WTC11 (cell line): ENCODE results near the gene FAS. TPM values are rescaled to one million over a fixed set of nuclear protein-coding genes. Genes with fewer than 3 reads are reported as not detected.

Experiments
- ATAC-seq: fragments of 200-7000 bp; cut with Tn5 transposase; 2 replicates; pipeline ENCODE4 v1.10.0; 2021; ENCODE audit warnings: mild to moderate bottlenecking, moderate library complexity
- CTCF ChIA-PET: fragments of 300-600 bp; sonication (Branson Sonifier 250); formaldehyde crosslinking; loops from one replicate; lab custom pipeline; 2021; ENCODE audit warnings: antibody characterized with exemption; lab: Charles Lee
- POLR2A ChIA-PET: fragments of 350-600 bp; sonication (Branson Sonifier 250); formaldehyde crosslinking; loops from one replicate; lab custom pipeline; 2021; ENCODE audit warnings: antibody characterized with exemption; lab: Charles Lee
- DNase-seq: peaks from one replicate; pipeline ENCODE4 v3.0.0; 2021; ENCODE audit warnings: low spot score
- H3K27ac Mint-ChIP-seq: 2 replicates; pipeline ENCODE4 v1.8.0; 2021; ENCODE audit warnings: mixed read lengths
- H3K27me3 Mint-ChIP-seq: 2 replicates; pipeline ENCODE4 v1.8.0; 2021; ENCODE audit warnings: low read depth, mild to moderate bottlenecking, moderate library complexity, mixed read lengths
- H3K36me3 Mint-ChIP-seq: 2 replicates; pipeline ENCODE4 v1.8.0; 2021; ENCODE audit warnings: mixed read lengths
- H3K4me1 Mint-ChIP-seq: 2 replicates; pipeline ENCODE4 v1.8.0; 2022; ENCODE audit warnings: mixed read lengths
- H3K4me3 Mint-ChIP-seq: 2 replicates; pipeline ENCODE4 v1.8.0; 2021; ENCODE audit warnings: mild to moderate bottlenecking, moderate library complexity, mixed read lengths
- H3K9me3 Mint-ChIP-seq: 2 replicates; pipeline ENCODE4 v1.8.0; 2021; ENCODE audit warnings: mixed read lengths
- ELF4 ChIP-seq: sonication (generic); formaldehyde crosslinking; IDR thresholded peaks from 2 replicates; pipeline ENCODE4 v1.8.1; 2022; ENCODE audit warnings: low read depth, mild to moderate bottlenecking, moderate library complexity, missing genetic modification reagents
- ETV6 ChIP-seq: sonication (generic); formaldehyde crosslinking; IDR thresholded peaks from 2 replicates; pipeline ENCODE4 v1.8.1; 2022; ENCODE audit warnings: mild to moderate bottlenecking, missing genetic modification reagents
- FOXJ3 ChIP-seq: sonication (generic); formaldehyde crosslinking; IDR thresholded peaks from 2 replicates; pipeline ENCODE4 v1.9.0; 2021; ENCODE audit warnings: missing genetic modification reagents, mild to moderate bottlenecking, borderline replicate concordance
- FOXK1 ChIP-seq: sonication (generic); formaldehyde crosslinking; IDR thresholded peaks from 2 replicates; pipeline ENCODE4 v1.8.0; 2022; ENCODE audit warnings: mild to moderate bottlenecking, moderate library complexity, missing genetic modification reagents
- HMGA2 ChIP-seq: fragments of 250-450 bp; sonication (Bioruptor Pico); IDR thresholded peaks from 2 replicates; pipeline ENCODE4 v1.4.0; 2021; ENCODE audit warnings: mild to moderate bottlenecking, moderate library complexity
- IRF2 ChIP-seq: sonication (generic); formaldehyde crosslinking; IDR thresholded peaks from 2 replicates; pipeline ENCODE4 v1.8.0; 2022; ENCODE audit warnings: low read depth, missing genetic modification reagents, borderline replicate concordance
- JUN ChIP-seq: sonication (generic); formaldehyde crosslinking; IDR thresholded peaks from 2 replicates; pipeline ENCODE4 v1.8.0; 2023; ENCODE audit warnings: mild to moderate bottlenecking, missing genetic modification reagents
- MYBL2 ChIP-seq: sonication (generic); formaldehyde crosslinking; IDR thresholded peaks from 2 replicates; pipeline ENCODE4 v1.8.1; 2023; ENCODE audit warnings: mild to moderate bottlenecking, moderate library complexity, missing genetic modification reagents
- NR3C1 ChIP-seq: sonication (generic); formaldehyde crosslinking; conservative IDR thresholded peaks from 2 replicates; pipeline ENCODE4 v1.8.1; 2023; ENCODE audit warnings: low read depth, mild to moderate bottlenecking, missing genetic modification reagents
- SMAD4 ChIP-seq: sonication (generic); formaldehyde crosslinking; IDR thresholded peaks from 2 replicates; pipeline ENCODE4 v1.8.0; 2022; ENCODE audit warnings: mild to moderate bottlenecking, missing genetic modification reagents
- SP1 ChIP-seq: sonication (generic); formaldehyde crosslinking; conservative IDR thresholded peaks from 2 replicates; pipeline ENCODE4 v1.8.1; 2022; ENCODE audit warnings: missing genetic modification reagents
- TCF7 ChIP-seq: sonication (generic); formaldehyde crosslinking; IDR thresholded peaks from 2 replicates; pipeline ENCODE4 v1.8.0; 2022; ENCODE audit warnings: mild to moderate bottlenecking, low read depth, missing genetic modification reagents, moderate library complexity
- TP53 ChIP-seq: sonication (generic); formaldehyde crosslinking; IDR thresholded peaks from 2 replicates; pipeline ENCODE4 v1.8.1; 2023; ENCODE audit warnings: mild to moderate bottlenecking, missing genetic modification reagents
- ZNF219 ChIP-seq: sonication (generic); formaldehyde crosslinking; IDR thresholded peaks from 2 replicates; pipeline ENCODE4 v1.8.0; 2023; ENCODE audit warnings: missing genetic modification reagents, mild to moderate bottlenecking, borderline replicate concordance
- ZNF416 ChIP-seq: fragments of 250-450 bp; sonication (Bioruptor Pico); IDR thresholded peaks from 2 replicates; pipeline ENCODE4 v1.9.0; 2021; ENCODE audit warnings: mild to moderate bottlenecking, inconsistent platforms
- total RNA-seq: library from RNA; stranded (reverse); gene quantifications from 3 replicates; pipeline ENCODE4 v1.2.3, GENCODE V29; 2021
- TF ChIP-seq, protein P1 (sequence below): fragments of 250-450 bp; sonication (Bioruptor Pico); conservative IDR thresholded peaks from 2 replicates; pipeline ENCODE4 v1.9.0; 2021; ENCODE audit warnings: mild to moderate bottlenecking
- TF ChIP-seq, protein P2 (sequence below): fragments of 250-450 bp; sonication (Bioruptor Pico); IDR thresholded peaks from 2 replicates; pipeline ENCODE4 v1.9.0; 2021; ENCODE audit warnings: mild to moderate bottlenecking
- TF ChIP-seq, protein P3 (sequence below): sonication (generic); formaldehyde crosslinking; IDR thresholded peaks from 2 replicates; pipeline ENCODE4 v1.8.1; 2022; ENCODE audit warnings: low read depth, mild to moderate bottlenecking, moderate library complexity, missing genetic modification reagents, borderline replicate concordance
- TF ChIP-seq, protein P4 (sequence below): sonication (generic); formaldehyde crosslinking; IDR thresholded peaks from 2 replicates; pipeline ENCODE4 v1.8.0; 2022; ENCODE audit warnings: mild to moderate bottlenecking, missing genetic modification reagents
- TF ChIP-seq, protein P5 (sequence below): sonication (generic); formaldehyde crosslinking; IDR thresholded peaks from 2 replicates; pipeline ENCODE4 v1.8.1; 2022; ENCODE audit warnings: low read depth, missing genetic modification reagents, borderline replicate concordance
- TF ChIP-seq, protein P6 (sequence below): sonication (generic); formaldehyde crosslinking; IDR thresholded peaks from 2 replicates; pipeline ENCODE4 v1.8.1; 2023; ENCODE audit warnings: mild to moderate bottlenecking, missing genetic modification reagents, moderate library complexity
- TF ChIP-seq, protein P7 (sequence below): sonication (generic); formaldehyde crosslinking; IDR thresholded peaks from 2 replicates; pipeline ENCODE4 v1.8.0; 2022; ENCODE audit warnings: mild to moderate bottlenecking, missing genetic modification reagents
- TF ChIP-seq, protein P8 (sequence below): fragments of 250-450 bp; sonication (Bioruptor Pico); IDR thresholded peaks from 2 replicates; pipeline ENCODE4 v1.9.0; 2021; ENCODE audit warnings: moderate library complexity, mild to moderate bottlenecking, inconsistent platforms, borderline replicate concordance

Gene FAS
- total RNA-seq, 1 experiment from 2014 or later = 4.1 TPM

DNA sequence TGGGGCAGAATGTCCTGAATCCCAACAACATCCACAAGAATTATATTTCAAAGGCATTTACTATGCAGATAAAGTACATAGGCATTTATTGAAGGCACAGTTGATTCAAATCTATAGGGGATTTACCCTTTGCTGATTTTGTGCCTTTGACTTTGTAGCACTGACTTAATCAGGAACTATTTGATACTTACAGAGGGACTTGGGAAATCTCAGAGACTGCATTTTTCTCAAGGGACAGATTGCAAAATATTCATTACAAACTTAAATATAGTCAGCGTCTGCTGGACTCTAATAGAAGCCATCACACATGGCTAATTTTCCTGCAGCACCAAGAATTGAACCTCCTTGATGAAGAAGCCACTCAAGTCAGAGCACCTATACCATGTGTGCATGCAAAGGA is 44.9 kb downstream of the FAS start (continued):
- TF ChIP-seq, protein P1, sequence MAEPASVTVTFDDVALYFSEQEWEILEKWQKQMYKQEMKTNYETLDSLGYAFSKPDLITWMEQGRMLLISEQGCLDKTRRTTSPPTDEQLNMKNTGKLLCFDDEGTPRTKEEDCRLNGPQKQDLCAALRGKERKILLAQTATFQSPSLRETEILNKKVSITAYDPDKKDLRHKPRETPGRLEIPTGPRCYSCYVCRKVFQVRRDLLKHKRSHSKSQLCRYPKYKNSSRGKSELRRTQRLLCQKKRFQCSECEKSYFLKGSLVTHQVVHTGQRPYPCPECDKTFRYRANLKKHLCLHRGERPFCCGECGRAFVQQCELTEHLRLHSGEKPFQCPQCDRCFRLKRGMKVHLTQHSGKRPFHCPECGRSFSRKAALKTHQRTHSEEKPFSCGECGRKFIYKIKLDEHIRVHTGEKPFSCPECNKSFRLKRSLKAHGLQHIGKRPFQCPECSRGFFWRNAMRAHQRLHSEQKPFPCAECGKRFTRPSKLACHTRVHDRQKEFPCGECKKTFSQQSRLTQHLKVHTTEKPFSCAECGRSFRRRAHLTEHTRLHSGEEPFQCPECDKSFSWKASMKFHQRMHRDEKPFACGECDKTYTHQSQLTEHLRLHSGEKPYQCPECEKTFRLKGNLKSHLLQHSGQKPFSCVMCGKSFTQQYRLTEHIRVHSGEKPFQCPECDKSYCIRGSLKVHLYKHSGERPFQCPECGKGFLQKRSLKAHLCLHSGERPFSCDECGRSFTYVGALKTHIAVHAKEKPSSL = no peak

DNA sequence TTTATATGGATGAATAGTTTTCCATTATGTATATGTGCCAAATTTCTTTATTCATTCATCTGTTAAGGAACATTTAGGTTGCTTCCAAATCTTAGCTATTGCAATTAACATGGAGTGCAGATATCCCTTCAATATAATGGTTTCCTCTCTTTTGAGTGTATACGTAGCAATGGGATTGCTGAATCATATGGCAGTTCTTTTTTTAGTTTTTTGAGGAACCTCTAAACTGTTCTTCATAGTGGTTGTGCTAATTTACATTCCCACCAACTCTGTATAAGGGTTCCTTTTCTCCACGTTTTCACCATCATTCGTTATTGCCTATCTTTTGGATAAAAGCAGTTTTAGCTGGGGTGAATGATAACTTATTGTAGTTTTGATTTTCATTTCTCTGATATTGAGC is 46.5 kb downstream of the FAS start:
- no peaks in the 10 kb centered on the region for H3K36me3 Mint-ChIP-seq
- H3K27me3 Mint-ChIP-seq = no peaks in the 10 kb centered on the region
- CTCF ChIA-PET = no interaction called here
- no peak for TF ChIP-seq TCF7 (CRISPR knock-in tag)
- TF ChIP-seq, protein P2, sequence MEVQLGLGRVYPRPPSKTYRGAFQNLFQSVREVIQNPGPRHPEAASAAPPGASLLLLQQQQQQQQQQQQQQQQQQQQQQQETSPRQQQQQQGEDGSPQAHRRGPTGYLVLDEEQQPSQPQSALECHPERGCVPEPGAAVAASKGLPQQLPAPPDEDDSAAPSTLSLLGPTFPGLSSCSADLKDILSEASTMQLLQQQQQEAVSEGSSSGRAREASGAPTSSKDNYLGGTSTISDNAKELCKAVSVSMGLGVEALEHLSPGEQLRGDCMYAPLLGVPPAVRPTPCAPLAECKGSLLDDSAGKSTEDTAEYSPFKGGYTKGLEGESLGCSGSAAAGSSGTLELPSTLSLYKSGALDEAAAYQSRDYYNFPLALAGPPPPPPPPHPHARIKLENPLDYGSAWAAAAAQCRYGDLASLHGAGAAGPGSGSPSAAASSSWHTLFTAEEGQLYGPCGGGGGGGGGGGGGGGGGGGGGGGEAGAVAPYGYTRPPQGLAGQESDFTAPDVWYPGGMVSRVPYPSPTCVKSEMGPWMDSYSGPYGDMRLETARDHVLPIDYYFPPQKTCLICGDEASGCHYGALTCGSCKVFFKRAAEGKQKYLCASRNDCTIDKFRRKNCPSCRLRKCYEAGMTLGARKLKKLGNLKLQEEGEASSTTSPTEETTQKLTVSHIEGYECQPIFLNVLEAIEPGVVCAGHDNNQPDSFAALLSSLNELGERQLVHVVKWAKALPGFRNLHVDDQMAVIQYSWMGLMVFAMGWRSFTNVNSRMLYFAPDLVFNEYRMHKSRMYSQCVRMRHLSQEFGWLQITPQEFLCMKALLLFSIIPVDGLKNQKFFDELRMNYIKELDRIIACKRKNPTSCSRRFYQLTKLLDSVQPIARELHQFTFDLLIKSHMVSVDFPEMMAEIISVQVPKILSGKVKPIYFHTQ = no peak
- TF ChIP-seq, protein P3, sequence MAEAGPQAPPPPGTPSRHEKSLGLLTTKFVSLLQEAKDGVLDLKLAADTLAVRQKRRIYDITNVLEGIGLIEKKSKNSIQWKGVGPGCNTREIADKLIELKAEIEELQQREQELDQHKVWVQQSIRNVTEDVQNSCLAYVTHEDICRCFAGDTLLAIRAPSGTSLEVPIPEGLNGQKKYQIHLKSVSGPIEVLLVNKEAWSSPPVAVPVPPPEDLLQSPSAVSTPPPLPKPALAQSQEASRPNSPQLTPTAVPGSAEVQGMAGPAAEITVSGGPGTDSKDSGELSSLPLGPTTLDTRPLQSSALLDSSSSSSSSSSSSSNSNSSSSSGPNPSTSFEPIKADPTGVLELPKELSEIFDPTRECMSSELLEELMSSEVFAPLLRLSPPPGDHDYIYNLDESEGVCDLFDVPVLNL (CRISPR knock-in tag) = no peak
- no peak for TF ChIP-seq ZNF416 (CRISPR knock-in tag)
- TF ChIP-seq SMAD4 (CRISPR knock-in tag) = no peak
- TF ChIP-seq NR3C1 (CRISPR knock-in tag) = no peak
- TF ChIP-seq FOXJ3 = no peak
- no peak for TF ChIP-seq TP53 (CRISPR knock-in tag)
- no peak for TF ChIP-seq FOXK1 (CRISPR knock-in tag)
- TF ChIP-seq IRF2 (CRISPR knock-in tag) = no peak
- no peak for TF ChIP-seq HMGA2 (CRISPR knock-in tag)
- TF ChIP-seq MYBL2 (CRISPR knock-in tag) = no peak
- no peak for TF ChIP-seq JUN (CRISPR knock-in tag)
- ATAC-seq (no peak), DNase-seq (no peak)
- POLR2A ChIA-PET = no interaction called here
- H3K4me1 Mint-ChIP-seq = peaks cover 11% of the 10 kb centered on the region
- H3K4me3 Mint-ChIP-seq = no peak overlapping the region
- no peak overlapping the region for H3K27ac Mint-ChIP-seq
- no peaks in the 10 kb centered on the region for H3K9me3 Mint-ChIP-seq

DNA sequence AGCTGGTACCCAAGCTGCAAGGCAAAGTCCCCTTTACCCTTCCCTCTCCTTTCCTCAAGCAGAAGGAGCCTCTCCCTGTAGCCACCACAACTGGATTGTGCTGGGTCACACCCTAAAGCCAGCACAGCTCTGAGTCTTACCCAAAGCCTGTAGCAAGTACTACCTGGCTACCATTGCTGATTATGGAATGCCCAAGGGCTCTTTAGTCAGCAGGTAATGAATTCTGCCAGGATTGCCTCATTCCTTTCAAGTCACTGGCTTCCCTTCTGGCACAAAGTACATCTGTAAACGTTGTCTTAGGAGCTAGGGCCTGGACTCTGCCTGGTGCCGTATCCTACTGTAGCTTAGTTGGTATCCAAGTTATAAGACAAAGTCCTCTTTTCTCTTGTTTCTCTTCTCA is 52.0 kb downstream of the FAS start:
- no peak overlapping the region for H3K27ac Mint-ChIP-seq
- no peak overlapping the region for H3K4me3 Mint-ChIP-seq
- ChIA-PET CTCF (no interaction called here), POLR2A (no interaction called here)
- no peaks in the 10 kb centered on the region for H3K9me3 Mint-ChIP-seq
- H3K27me3 Mint-ChIP-seq = no peaks in the 10 kb centered on the region
- no peak for ATAC-seq
- peaks cover 20% of the 10 kb centered on the region for H3K4me1 Mint-ChIP-seq
- no peak for DNase-seq
- no peaks in the 10 kb centered on the region for H3K36me3 Mint-ChIP-seq
- TF ChIP-seq ZNF219 (CRISPR knock-in tag) = no peak
- TF ChIP-seq, protein P4, sequence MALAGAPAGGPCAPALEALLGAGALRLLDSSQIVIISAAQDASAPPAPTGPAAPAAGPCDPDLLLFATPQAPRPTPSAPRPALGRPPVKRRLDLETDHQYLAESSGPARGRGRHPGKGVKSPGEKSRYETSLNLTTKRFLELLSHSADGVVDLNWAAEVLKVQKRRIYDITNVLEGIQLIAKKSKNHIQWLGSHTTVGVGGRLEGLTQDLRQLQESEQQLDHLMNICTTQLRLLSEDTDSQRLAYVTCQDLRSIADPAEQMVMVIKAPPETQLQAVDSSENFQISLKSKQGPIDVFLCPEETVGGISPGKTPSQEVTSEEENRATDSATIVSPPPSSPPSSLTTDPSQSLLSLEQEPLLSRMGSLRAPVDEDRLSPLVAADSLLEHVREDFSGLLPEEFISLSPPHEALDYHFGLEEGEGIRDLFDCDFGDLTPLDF (CRISPR knock-in tag) = no peak
- TF ChIP-seq SP1 = no peak
- TF ChIP-seq ELF4 (CRISPR knock-in tag) = no peak
- TF ChIP-seq, protein P5, sequence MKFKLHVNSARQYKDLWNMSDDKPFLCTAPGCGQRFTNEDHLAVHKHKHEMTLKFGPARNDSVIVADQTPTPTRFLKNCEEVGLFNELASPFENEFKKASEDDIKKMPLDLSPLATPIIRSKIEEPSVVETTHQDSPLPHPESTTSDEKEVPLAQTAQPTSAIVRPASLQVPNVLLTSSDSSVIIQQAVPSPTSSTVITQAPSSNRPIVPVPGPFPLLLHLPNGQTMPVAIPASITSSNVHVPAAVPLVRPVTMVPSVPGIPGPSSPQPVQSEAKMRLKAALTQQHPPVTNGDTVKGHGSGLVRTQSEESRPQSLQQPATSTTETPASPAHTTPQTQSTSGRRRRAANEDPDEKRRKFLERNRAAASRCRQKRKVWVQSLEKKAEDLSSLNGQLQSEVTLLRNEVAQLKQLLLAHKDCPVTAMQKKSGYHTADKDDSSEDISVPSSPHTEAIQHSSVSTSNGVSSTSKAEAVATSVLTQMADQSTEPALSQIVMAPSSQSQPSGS (CRISPR knock-in tag) = no peak
- TF ChIP-seq, protein P6, sequence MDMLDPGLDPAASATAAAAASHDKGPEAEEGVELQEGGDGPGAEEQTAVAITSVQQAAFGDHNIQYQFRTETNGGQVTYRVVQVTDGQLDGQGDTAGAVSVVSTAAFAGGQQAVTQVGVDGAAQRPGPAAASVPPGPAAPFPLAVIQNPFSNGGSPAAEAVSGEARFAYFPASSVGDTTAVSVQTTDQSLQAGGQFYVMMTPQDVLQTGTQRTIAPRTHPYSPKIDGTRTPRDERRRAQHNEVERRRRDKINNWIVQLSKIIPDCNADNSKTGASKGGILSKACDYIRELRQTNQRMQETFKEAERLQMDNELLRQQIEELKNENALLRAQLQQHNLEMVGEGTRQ (CRISPR knock-in tag) = no peak
- TF ChIP-seq, protein P7, sequence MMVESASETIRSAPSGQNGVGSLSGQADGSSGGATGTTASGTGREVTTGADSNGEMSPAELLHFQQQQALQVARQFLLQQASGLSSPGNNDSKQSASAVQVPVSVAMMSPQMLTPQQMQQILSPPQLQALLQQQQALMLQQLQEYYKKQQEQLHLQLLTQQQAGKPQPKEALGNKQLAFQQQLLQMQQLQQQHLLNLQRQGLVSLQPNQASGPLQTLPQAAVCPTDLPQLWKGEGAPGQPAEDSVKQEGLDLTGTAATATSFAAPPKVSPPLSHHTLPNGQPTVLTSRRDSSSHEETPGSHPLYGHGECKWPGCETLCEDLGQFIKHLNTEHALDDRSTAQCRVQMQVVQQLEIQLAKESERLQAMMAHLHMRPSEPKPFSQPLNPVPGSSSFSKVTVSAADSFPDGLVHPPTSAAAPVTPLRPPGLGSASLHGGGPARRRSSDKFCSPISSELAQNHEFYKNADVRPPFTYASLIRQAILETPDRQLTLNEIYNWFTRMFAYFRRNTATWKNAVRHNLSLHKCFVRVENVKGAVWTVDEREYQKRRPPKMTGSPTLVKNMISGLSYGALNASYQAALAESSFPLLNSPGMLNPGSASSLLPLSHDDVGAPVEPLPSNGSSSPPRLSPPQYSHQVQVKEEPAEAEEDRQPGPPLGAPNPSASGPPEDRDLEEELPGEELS (CRISPR knock-in tag) = no peak
- TF ChIP-seq FOXJ3 = no peak
- TF ChIP-seq, protein P8, sequence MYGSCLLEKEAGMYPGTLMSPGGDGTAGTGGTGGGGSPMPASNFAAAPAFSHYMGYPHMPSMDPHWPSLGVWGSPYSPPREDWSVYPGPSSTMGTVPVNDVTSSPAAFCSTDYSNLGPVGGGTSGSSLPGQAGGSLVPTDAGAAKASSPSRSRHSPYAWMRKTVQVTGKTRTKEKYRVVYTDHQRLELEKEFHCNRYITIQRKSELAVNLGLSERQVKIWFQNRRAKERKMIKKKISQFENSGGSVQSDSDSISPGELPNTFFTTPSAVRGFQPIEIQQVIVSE (CRISPR knock-in tag) = no peak
- no peak for TF ChIP-seq ETV6
